ENCODE results near the gene SIRT3. TPM values are rescaled to one million over a fixed set of nuclear protein-coding genes. Genes with fewer than 3 reads are reported as not detected.

Gene SIRT3
- total and polyA plus RNA-seq, 2 of the 4 experiments (the other 2 are of a cell fraction) = 5.4 to 18.6 TPM

GRCh38 chr11:203056-203944, 32.8 kb downstream of the SIRT3 start (continued):
- TF ChIP-seq NFE2L2 (IDR thresholded peaks at IDR 0.05; ENCODE audit: low read depth, low read length) = no peak

- dilution Hi-C loops (cut with HindIII; ENCODE audit: low sequenced_read_pairs, unreplicated experiment) = no loop called here
- no peak overlapping the region for H3K4me2 ChIP-seq (ENCODE audit: low read depth, low read length)
Measured at GRCh38 chr11:202490-202889, 33.7 kb downstream of the SIRT3 start.

More at GRCh38 chr11:202490-202889, 33.7 kb downstream of the SIRT3 start:
- no TSS peak for BruUV-seq (replicated peaks)
- Histone ChIP-seq H3K18ac (ENCODE audit: low read depth, low read length) (no peak overlapping the region), H2BK15ac (ENCODE audit: low read depth, low read length) (no peak overlapping the region), H2AFZ (replicated peaks; ENCODE audit: low read length, poor library complexity) (no peak overlapping the region), H3K4me1 (ENCODE audit: control insufficient read depth, insufficient read depth, low read length) (peaks cover 9% of the 10 kb centered on the region; the same call in 1 of the 2 replicates), H4K91ac (ENCODE audit: insufficient read depth, low read depth, low read length) (no peak overlapping the region), H4K8ac (ENCODE audit: low read depth in 2 of 2, low read length in 2 of 2) (no peak overlapping the region), H3K56ac (ENCODE audit: extremely low read depth, insufficient read depth, low read length) (no peak overlapping the region), H4K20me1 (ENCODE audit: insufficient read depth, low read length) (peaks cover 64% of the 10 kb centered on the region), H2BK20ac (ENCODE audit: low read depth, low read length) (no peak overlapping the region), H3K27ac (ENCODE audit: insufficient read depth, low read length) (no peak overlapping the region), H2AK5ac (ENCODE audit: low read depth, low read length) (no peak overlapping the region), H3K4me3 (ENCODE audit: insufficient read depth, low read depth, low read length) (no peak overlapping the region), H3K36me3 (ENCODE audit: control insufficient read depth, insufficient read depth, low read length) (peaks cover 45% of the 10 kb centered on the region), H3K27me3 (ENCODE audit: control insufficient read depth, insufficient read depth, low read length) (no peaks in the 10 kb centered on the region), H2AK9ac (replicated peaks; ENCODE audit: low read depth, low read length, poor library complexity) (no peak overlapping the region), H3K9me3 (ENCODE audit: control insufficient read depth, insufficient read depth, low read length) (no peaks in the 10 kb centered on the region), H2BK5ac (ENCODE audit: low read depth, low read length, poor library complexity, severe bottlenecking) (no peak overlapping the region), H3K9ac (ENCODE audit: low read depth, low read length) (no peak overlapping the region), H4K5ac (ENCODE audit: low read depth, low read length) (no peak overlapping the region), H3K23ac (ENCODE audit: low read depth, low read length) (no peak overlapping the region), H3K79me1 (ENCODE audit: low read depth in 1 of 2, low read length in 2 of 2) (peaks cover 24 to 66% of the 10 kb centered on the region in 2 experiments; a peak in 3 of 4 replicates), H2BK120ac (ENCODE audit: low read depth, low read length) (no peak overlapping the region), H3K9me1 (ENCODE audit: insufficient read depth, low read length) (peaks cover 30% of the 10 kb centered on the region), H3K14ac (replicated peaks; ENCODE audit: low read depth, low read length) (no peak overlapping the region), H3K4ac (ENCODE audit: low read depth, low read length) (no peak overlapping the region)
- DNase-seq (no peak), ATAC-seq (ENCODE audit: low read depth) (no peak)
- no peak for TF ChIP-seq ELK1 (IDR thresholded peaks at IDR 0.05; ENCODE audit: borderline replicate concordance, low read depth, low read length)
- no peak for TF ChIP-seq NFE2L2 (IDR thresholded peaks at IDR 0.05; ENCODE audit: low read depth, low read length)
- TF ChIP-seq RFX5 (IDR thresholded peaks at IDR 0.05; ENCODE audit: low read depth, low read length) = no peak
- no peak for TF ChIP-seq USF2 (IDR thresholded peaks at IDR 0.05; ENCODE audit: low read depth, low read length)
- TF ChIP-seq MAZ (IDR thresholded peaks at IDR 0.05; ENCODE audit: borderline replicate concordance, low read depth, low read length) = no peak
- TF ChIP-seq CEBPB (IDR thresholded peaks at IDR 0.05; ENCODE audit: low read depth, low read length) = no peak
- TF ChIP-seq SMC3 (IDR thresholded peaks at IDR 0.05; ENCODE audit: low read depth, low read length) = no peak
- TF ChIP-seq BHLHE40 (IDR thresholded peaks at IDR 0.05; ENCODE audit: low read depth, low read length) = no peak
- TF ChIP-seq MAFK (IDR thresholded peaks at IDR 0.05; ENCODE audit: low read depth, low read length) = no peak
- TF ChIP-seq MXI1 (IDR thresholded peaks at IDR 0.05; ENCODE audit: borderline replicate concordance, low read depth, low read length) = no peak
- ChIA-PET CTCF (no interaction called here), POLR2A (ENCODE audit: unreplicated experiment) (interaction anchor here (1.0 kb wide), 1 partner anchor 14 kb away, joined by 3 read pairs; no protein-coding TSS in a partner anchor)
- intact Hi-C loops (cut with micrococcal nuclease) = no loop called here
- in situ Hi-C loops (cut with MboI; ENCODE audit: low sequenced_read_pairs) = no loop called here
- WGBS, 2 experiments (ENCODE audit: extremely low coverage in 2 of 2, insufficient read length in 1 of 2) = no CpG with 5 or more reads among the region's 8 CpGs

Data from IMR-90 (cell line).